ENCODE measurements around the gene SPPL3.
"Not testable (repeated sequence)": the region's sequence is repeated elsewhere in the genome, so short reads cannot be mapped to it uniquely, and the experiment has no call there.

The SPPL3 gene

GRCh38 chr12:120820884-120821510, 83.2 kb downstream of the SPPL3 start:
- DNase-seq (ENCODE audit: low read depth in 2 of 2): peak; percentile 25 to 34

GRCh38 chr12:120818416-120818815, 85.7 kb downstream of the SPPL3 start:
- DNase-seq (ENCODE audit: low read depth in 2 of 2): no peak

- DNase-seq (ENCODE audit: low read depth in 2 of 2): no peak
Observed at GRCh38 chr12:120817559-120818330, 86.4 kb downstream of the SPPL3 start.

GRCh38 chr12:120816363-120816762, 87.8 kb downstream of the SPPL3 start:
- DNase-seq (ENCODE audit: low read depth in 2 of 2): no peak

GRCh38 chr12:120814903-120815429, 89.2 kb downstream of the SPPL3 start:
- no peak for DNase-seq (ENCODE audit: low read depth in 2 of 2)

- DNase-seq (ENCODE audit: low read depth in 2 of 2): no peak
Observed at GRCh38 chr12:120814203-120814902, 89.8 kb downstream of the SPPL3 start.

- DNase-seq (ENCODE audit: low read depth in 2 of 2): no peak
Observed at GRCh38 chr12:120813588-120814153, 90.5 kb downstream of the SPPL3 start.

- DNase-seq (ENCODE audit: low read depth in 2 of 2): no peak
Observed at GRCh38 chr12:120810021-120810420, 94.1 kb downstream of the SPPL3 start.

- DNase-seq (ENCODE audit: low read depth in 2 of 2): no peak
Observed at GRCh38 chr12:120804428-120804827, 99.7 kb downstream of the SPPL3 start.

- DNase-seq (ENCODE audit: low read depth in 2 of 2): no peak
Observed at GRCh38 chr12:120801146-120801545, 103.0 kb downstream of the SPPL3 start.

- no peak for DNase-seq (ENCODE audit: low read depth in 2 of 2)
Observed at GRCh38 chr12:120800665-120801064, 103.5 kb downstream of the SPPL3 start.

GRCh38 chr12:120799243-120800045, 104.7 kb downstream of the SPPL3 start:
- DNase-seq (ENCODE audit: low read depth in 2 of 2): no peak

GRCh38 chr12:120798696-120799095, 105.5 kb downstream of the SPPL3 start:
- no peak for DNase-seq (ENCODE audit: low read depth in 2 of 2)

- DNase-seq (ENCODE audit: low read depth in 2 of 2): no peak
Observed at GRCh38 chr12:120797677-120798642, 106.2 kb downstream of the SPPL3 start.

GRCh38 chr12:120795441-120796178, 108.5 kb downstream of the SPPL3 start:
- DNase-seq (ENCODE audit: low read depth in 2 of 2): no peak

GRCh38 chr12:120793357-120793756, 110.8 kb downstream of the SPPL3 start:
- no peak for DNase-seq (ENCODE audit: low read depth in 2 of 2)

GRCh38 chr12:120792456-120792855, 111.7 kb downstream of the SPPL3 start:
- DNase-seq (ENCODE audit: low read depth in 2 of 2): not testable (repeated sequence)

- DNase-seq (ENCODE audit: low read depth in 2 of 2): no peak
Observed at GRCh38 chr12:120791669-120792176, 112.4 kb downstream of the SPPL3 start.

- no peak for DNase-seq (ENCODE audit: low read depth in 2 of 2)
Observed at GRCh38 chr12:120790114-120790513, 114.0 kb downstream of the SPPL3 start.

Data from stimulated activated CD4-positive, alpha-beta T cell treated with anti-CD3 and anti-CD28 coated beads, Interleukin-4, amount 100 ng/mL, for 48 hours (primary cell).